T-helper 9 cell (primary cell): ENCODE data around the gene ODF2.
"Not testable (repeated sequence)": the region's sequence is repeated elsewhere in the genome, so short reads cannot be mapped to it uniquely, and the experiment has no call there.

ENCODE experiments used
- DNase-seq: peaks from one replicate; pipeline ENCODE4 v3.0.0-alpha.2; 2020

ODF2 gene

DNA sequence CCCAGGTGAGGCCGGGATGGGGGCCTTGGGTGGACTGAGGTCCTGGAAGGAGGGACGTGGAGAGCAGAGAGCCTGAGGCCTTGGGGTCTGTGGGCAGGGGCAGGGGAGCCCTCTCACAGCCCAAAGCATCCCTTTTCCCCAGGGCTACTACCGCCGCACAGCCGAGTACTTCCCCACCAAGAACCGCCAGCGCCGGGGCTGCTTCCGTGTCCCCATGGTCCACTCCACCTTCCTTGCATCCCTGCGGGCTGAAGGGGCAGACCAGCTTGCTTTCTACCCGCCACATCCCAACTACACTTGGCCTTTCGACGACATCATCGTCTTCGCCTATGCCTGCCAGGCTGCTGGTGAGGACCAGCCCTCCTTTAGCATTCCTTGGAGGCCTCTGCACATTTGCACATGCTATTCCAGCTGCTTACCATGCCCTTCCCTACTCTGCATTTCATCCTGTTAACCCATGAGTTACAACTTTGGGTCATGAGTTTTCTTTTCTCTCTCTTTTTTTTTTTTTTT lies 31.5 kb upstream of the ODF2 start:
- DNase-seq, result no peak

- DNase-seq, result no peak
These were observed 26.9 kb upstream of the ODF2 start for GRCh38 chr9:128428644-128429512.

- DNase-seq, result no peak
These were observed 26.2 kb upstream of the ODF2 start for GRCh38 chr9:128429513-128430086.

DNA sequence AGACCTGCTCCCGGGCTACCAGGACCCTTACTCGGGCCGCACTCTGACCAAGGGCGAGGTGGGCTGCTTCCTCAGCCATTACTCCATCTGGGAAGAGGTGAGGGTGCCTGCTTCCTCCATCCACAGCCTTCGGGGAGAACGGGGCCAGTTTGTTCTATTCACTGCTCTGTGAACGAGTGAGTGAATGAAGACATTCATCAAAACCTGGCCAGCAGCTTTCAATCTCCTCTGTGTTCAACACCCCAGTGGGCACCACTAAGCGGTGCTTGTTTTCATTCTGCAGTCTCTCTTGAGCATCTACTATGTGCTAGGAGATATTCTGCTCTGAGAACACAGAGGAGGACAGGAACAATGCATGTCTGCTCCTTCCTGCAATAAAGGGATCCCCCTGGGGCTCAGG lies 24.6 kb upstream of the ODF2 start:
- no peak for DNase-seq

GRCh38 chr9:128434340-128434739 lies 21.5 kb upstream of the ODF2 start:
- DNase-seq, result no peak

DNA sequence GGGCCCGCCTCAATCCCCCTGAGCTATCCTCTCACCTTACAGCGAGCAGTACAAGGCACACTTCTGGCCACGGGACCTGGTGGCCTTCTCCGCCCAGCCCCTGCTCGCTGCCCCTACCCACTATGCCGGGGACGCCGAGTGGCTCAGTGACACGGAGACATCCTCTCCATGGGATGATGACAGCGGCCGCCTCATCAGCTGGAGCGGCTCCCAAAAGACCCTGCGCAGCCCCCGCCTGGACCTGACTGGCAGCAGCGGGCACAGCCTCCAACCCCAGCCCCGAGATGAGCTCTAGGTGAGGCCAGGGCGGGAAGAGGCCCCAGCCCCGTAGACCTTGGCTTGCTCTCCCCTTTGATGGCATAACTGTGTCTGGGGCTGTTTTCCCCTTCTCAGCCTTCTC lies 20.2 kb upstream of the ODF2 start:
- DNase-seq, result no peak

DNA sequence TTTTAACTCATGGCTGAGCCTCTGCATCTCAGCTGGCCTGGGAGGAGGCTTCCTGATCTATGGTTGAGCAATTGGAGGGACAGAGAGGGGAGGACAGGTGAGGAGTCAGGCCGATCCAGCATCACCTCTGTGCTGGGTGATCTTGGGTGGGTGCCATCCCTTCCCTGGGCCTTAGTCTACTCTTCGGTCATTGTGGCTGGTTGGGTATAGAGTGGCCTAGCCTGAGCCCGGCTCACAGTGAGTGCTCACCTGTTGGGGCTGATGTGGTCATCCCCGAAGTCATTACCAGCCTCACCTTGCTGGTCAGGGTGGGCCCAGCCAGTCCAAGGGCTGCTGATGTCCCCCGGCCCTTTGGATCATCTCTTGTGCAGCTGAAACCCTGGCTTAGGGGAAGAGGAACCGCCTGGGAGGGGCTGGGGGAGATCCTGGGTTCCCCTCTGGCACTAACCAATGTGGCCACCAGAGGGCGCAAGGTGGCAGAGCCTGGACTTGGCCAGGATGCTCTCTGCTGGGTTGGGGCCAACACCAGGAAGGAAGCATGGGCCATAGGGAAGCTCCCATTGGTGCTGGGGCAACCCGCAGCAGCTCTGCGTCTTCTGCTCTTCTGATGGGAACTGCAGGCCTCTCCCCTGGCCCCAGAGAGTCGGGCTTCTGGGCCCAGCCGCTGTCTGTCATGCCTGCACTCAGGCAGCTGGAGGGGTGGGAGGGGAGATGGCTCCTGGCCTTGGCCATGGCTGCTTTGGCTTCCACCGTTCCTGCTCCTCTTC lies 17.3 kb upstream of the ODF2 start:
- peak; percentile 82 for DNase-seq

DNA sequence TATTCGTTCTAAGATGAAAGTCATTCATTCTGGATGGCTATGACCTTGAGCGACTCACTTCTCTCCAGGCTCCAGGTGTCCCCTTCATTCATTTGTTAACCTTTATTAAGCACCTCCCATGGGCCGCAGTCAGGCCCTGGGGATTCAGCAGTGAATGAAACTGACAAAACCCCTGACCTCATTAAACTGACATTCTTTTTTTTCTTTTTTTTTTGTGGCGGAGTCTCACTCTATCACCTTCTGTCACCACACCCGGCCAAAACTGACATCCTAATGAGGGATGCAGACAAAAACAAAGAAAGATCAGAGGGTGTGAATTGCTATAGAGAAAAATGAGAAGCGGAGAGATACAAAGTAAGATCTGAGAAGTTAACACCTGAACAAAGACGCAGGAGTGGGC lies 16.5 kb upstream of the ODF2 start:
- DNase-seq, result no peak

GRCh38 chr9:128442150-128442549 lies 13.7 kb upstream of the ODF2 start:
- DNase-seq, result no peak

DNA sequence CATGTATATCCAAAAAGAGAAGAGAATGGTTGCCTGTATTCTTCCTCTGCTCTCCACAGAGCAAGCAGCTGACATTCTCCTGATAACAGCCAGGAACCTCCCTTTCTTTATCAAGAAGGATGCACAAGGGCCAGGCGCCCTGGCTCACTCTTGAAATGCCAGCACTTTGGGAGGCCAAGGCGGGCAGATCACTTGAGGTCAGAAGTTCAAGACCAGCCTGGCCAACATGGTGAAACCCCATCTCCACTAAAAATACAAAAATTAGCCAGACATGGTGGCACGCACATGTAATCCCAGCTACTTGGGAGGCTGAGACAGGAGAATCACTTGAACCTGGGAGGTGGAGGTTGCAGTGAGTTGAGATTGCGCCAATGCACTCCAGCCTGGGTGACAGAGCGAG lies 9.3 kb upstream of the ODF2 start:
- DNase-seq, result not testable (repeated sequence)

DNA sequence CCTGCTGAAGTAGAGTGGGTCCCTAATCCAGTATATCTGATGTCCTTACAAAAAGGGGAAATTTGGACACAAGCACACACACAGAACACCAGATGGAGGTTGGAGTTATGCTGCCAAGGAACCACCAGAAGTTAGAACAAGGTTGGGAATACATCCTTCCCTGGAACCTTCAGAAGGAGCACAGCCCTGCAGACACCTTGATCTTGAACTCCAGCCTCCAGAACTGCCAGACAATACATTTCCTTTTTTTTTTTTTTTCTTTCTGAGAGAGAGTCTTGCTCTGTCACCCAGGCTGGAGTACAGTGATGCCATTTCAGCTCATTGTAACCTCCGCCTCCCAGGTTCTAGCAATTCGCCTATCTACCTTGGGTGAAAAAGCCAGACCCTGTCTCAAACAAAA lies 7.1 kb upstream of the ODF2 start:
- DNase-seq, result no peak

DNA sequence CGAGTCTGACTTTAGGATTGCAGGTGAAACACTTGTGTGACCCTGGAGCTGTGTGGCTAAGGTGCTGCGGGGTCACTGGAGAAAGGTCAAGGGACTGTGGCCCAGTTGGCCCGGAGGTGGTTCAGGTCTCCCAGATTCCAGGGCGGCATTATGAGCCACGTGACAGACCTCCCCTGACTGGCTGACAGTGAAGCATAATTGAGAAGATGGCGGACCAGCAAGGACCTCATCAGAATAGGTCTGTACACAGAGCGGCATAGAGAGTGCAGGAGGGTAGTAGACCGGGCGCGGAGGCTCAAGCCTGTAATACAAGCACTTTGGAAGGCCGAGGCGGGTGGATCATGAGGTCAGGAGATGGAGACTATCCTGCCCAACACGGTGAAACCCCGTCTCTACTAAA lies 815 bp upstream of the ODF2 start:
- no peak for DNase-seq

- DNase-seq, result peak; percentile 56
These were observed 831 bp downstream of the ODF2 start for GRCh38 chr9:128456613-128457061.

GRCh38 chr9:128457207-128457606 lies 1.4 kb downstream of the ODF2 start:
- DNase-seq, result no peak

- DNase-seq, result no peak
These were observed 3.2 kb downstream of the ODF2 start for GRCh38 chr9:128459011-128459410.

GRCh38 chr9:128469070-128469469 lies 13.3 kb downstream of the ODF2 start:
- no peak for DNase-seq

- DNase-seq, result no peak
These were observed 14.8 kb downstream of the ODF2 start for GRCh38 chr9:128470560-128470959.

GRCh38 chr9:128473104-128473503 lies 17.3 kb downstream of the ODF2 start:
- no peak for DNase-seq

- no peak for DNase-seq
These were observed 20.1 kb downstream of the ODF2 start for GRCh38 chr9:128475867-128476266.

DNA sequence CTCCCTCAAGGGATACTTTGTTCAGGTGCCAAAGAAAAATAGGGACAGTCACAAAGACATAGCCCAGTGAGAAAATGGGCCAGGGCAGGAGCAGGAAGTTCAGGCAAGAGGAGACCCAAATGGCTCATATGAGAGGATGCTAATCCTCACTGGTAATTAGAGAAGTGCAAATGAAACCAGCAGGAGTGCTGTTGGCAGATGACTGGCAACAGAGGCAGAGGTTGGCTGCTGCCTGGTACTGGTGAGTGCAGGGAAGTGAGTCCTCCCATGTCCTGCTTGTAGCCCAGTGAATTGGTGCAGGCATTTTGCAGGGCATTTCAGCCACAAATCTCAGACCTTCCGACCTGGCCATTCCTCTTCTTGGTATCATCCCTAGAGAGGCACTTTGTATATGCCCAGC lies 23.5 kb downstream of the ODF2 start:
- DNase-seq, result no peak

- no peak for DNase-seq
These were observed 25.8 kb downstream of the ODF2 start for GRCh38 chr9:128481561-128481960.

DNA sequence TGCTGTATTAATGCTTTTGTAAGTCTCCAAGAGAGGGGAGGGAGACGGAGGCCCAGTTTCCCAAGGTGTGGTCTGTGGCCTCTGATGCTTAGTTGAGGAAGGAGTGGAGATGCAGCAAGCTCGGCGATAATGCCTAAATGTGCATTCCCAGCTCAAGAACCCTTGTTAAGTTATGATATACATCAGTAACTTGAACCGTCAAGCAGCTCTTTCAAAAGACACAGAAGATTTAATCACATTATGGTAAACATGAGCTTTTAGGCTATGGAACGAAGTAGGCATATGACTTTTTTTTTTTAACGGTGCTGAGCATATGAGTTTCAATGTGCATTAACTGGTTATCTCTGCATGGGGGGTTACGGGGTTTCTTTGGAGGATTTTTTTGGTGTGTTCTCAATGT lies 26.4 kb downstream of the ODF2 start:
- no peak for DNase-seq

DNA sequence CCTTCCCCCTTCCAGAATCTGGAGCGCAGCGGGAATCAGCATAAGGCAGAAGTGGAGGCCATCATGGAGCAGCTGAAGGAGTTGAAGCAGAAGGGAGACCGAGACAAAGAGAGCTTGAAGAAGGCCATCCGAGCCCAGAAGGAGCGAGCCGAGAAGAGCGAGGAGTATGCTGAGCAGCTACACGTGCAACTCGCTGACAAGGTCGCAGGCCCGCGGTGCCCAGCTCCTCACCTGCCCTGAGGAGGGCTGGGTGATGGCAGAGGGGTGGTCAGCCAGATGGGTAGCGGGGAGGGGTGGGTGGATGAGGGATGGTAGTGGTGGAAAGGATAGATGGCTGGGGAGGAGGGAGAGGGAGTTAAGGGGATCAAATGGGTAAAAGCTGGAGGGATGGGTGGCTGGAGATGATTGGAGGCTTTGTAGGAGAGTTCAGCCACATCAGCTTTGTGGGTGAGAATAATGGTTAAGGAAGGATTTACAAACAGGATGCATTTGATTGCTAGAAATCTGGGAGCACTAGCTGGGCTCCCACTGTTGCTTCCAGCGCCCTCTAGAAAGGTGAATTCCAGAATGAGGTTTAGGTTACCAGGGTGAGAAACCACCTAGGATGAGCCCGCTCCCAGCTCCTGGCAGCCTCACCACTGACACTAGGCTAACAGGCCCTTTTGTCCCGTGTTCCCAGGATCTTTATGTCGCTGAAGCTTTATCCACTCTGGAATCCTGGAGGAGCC lies 29.0 kb downstream of the ODF2 start:
- no peak for DNase-seq
